Fibroblast of skin of left quadriceps (primary cell): ENCODE results near the gene HDDC3.
"Not testable (repeated sequence)": the region's sequence is repeated elsewhere in the genome, so short reads cannot be mapped to it uniquely, and the experiment has no call there.

Experiments
- DNase-seq, 2 experiments: peaks; one replicate each; pipeline ENCODE4 v3.0.0-alpha.2; 2013; ENCODE audit warnings: low read depth in 2 of 2

The HDDC3 gene

DNA sequence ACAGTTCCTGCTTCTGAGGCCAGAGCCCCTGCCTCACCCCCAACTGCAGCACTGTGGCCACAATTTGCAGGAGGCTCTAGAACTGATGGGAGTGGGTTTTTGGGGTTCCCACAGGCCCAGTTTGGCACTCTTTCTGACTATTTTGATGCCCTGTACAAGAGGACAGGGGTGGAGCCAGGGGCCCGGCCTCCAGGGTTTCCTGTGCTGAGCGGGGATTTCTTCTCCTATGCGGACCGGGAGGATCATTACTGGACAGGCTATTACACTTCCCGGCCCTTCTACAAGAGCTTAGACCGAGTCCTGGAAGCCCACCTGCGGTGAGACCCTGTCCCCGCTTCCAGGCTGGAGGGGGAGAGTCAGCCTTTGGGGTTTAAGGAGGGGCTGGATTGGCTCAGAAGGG is 22.4 kb downstream of the HDDC3 start:
- no peak for DNase-seq

DNA sequence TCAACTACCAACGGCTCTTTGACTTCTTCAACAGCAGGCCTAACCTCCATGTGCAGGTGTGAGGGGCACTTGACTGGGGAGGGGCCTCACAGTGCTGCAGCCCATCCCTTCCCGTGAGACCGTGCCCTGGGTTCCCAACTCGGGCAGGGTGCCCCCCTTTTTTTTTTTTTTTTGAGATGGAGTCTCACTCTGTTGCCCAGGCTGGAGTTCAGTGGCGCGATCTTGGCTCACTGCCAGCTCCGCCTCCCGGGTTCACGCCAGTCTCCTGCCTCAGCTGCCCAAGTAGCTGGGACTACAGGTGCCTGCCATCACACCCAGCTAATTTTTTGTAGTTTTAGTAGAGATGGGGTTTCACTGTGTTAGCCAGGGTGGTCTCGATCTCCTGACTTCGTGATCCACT is 22.9 kb downstream of the HDDC3 start:
- DNase-seq, result not testable (repeated sequence)

GRCh38 chr15:90907838-90908507 is 24.4 kb downstream of the HDDC3 start:
- DNase-seq, result no peak

GRCh38 chr15:90907051-90907660 is 25.2 kb downstream of the HDDC3 start:
- no peak for DNase-seq

DNA sequence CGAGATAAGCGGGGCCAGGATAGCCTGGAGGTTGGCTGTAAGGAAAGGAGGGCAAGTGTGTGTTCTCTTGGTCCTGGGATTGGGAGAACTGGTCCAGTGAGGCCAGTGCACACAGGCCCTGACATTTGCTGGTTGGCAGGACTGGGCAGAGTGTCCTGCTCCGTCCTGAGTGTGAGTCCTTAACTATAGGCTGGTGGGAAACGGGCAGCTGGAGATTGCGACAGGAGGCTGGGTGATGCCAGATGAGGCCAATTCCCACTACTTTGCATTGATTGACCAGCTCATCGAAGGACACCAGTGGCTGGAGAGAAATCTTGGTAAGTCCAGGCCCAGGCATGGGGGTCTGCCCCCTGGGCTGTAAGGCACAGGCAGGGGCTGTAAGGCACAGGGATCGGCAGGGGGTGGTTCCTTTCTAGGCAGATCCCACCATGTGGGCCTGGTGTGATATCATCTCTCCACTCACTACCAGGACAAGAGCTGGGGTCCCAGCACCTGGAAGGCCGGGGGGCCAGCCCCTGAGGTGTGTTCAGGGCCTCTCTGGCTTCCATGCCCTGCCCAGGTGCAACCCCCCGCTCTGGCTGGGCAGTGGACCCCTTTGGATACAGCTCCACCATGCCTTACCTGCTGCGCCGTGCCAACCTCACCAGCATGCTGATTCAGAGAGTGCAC is 26.0 kb downstream of the HDDC3 start:
- DNase-seq, result no peak

- no peak for DNase-seq
These were observed 26.8 kb downstream of the HDDC3 start for GRCh38 chr15:90905306-90906180.

- no peak for DNase-seq
These were observed 27.6 kb downstream of the HDDC3 start for GRCh38 chr15:90904746-90905145.

DNA sequence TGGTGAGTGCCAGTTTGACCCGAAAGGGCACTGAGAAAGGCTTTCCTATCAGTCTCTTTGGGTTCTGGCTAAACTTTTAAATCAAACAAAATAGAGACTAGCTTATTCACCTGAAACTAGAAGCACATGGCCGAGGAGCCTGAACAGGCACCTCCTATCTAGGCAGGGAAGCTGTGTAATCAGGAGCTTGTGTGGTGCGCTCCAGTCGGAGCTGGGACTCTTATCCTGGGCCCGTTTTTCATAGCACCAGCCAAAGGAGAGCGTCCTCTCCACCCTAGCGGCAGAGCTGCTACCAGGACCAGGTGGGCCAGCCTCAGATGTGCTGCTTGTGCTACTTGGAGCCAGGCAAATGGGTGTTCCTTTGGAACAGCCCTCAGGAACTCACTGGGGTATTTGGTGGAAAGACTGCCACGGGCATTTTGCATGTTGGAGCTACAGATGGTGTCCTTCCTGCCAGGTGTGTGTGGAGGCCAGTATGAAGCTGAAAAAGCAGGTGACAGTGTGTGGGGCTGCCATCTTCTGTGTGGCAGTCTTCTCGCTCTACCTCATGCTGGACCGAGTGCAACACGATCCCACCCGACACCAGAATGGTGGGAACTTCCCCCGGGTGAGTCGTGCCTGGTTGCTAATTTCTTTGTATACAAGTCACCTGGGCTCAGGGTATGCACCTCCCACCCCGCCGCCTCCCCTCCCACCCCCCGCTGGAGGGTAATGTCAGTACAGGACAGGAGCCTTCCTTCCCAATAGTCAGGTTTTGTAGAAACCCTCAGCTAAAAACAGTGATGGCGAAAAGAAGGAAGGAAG is 28.4 kb downstream of the HDDC3 start:
- no peak for DNase-seq

DNA sequence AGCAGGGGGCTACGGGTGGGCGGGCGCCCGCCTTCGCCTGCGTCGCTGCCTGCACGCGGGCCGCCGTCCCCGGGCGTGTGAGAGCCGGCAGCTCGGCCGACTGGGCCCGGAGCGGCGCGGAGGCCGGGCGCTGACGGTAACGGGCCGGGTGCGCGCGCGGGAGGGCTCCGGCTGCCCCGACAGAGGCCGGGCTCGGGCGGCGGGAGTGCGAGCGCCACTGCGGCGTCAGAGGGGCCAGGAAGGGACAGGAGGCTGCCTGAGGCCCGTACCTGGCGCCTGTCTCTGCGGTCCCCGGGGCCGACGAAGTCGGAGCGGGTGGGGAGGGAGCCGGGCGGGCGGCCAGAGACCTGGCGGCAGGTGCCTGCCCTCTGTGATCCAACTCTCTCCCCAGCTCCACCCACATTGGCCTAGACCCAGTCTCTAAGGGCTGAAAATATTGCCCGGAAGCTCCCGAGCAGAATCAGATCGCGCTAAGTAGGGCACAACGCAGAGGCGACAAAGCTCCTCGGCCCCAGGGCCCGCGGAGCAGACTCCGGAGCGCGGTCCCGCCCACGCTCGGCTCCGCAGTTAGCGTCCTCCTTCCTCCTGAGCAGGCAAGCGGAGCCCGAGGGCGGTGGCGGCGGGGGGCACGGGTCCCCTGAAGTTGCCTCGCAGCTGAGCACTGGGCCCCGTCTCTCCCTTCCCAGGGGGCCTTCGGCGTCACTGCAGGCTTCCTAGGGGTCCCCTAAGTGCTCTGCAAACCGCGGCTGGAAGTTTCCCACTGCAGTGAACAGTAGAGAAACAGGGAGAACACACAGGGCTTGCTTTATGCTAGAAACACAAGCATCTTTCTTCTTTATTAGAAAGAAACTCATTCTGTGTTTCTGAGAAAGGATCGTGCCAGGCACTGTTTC is 29.3 kb downstream of the HDDC3 start, which contains the start of gene MAN2A2:
MAN2A2 (plus strand) TSS at position 463 of the 893 bp plus-strand sequence. CDS start 906 bp downstream, outside the sequence.
- DNase-seq, result no peak

GRCh38 chr15:90902040-90902839 is 30.1 kb downstream of the HDDC3 start:
- peak; percentile 43 to 46 for DNase-seq

GRCh38 chr15:90901175-90902039 is 30.9 kb downstream of the HDDC3 start:
- no peak for DNase-seq

GRCh38 chr15:90897131-90897655 is 35.2 kb downstream of the HDDC3 start:
- DNase-seq, result not testable (repeated sequence)

DNA sequence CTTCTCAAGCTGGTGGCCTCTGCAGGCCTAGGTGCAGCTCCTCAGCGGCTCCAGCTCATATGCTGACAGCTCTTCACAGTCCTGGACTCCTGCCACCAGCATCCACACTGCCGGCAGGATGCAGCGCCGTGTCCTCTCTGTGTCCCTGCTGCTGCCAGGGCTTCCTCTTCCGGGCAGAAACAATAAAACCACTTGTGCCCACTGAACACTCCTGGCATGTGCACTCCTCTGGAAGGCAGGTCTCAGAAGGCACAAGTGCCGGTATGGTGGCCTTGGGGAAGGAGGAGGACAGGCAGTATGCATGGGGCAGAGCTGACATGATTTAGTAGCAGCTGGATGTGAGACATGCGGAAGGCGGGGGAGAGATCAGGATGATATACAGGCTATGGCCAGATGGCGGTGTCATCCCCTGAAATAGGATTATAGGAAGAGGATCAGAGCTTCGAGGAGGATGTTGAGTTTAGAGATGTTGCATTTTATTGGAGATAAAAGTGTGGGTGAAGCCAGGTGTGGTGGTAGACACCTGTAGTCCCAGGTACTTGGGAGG is 36.7 kb downstream of the HDDC3 start:
- DNase-seq, result no peak

DNA sequence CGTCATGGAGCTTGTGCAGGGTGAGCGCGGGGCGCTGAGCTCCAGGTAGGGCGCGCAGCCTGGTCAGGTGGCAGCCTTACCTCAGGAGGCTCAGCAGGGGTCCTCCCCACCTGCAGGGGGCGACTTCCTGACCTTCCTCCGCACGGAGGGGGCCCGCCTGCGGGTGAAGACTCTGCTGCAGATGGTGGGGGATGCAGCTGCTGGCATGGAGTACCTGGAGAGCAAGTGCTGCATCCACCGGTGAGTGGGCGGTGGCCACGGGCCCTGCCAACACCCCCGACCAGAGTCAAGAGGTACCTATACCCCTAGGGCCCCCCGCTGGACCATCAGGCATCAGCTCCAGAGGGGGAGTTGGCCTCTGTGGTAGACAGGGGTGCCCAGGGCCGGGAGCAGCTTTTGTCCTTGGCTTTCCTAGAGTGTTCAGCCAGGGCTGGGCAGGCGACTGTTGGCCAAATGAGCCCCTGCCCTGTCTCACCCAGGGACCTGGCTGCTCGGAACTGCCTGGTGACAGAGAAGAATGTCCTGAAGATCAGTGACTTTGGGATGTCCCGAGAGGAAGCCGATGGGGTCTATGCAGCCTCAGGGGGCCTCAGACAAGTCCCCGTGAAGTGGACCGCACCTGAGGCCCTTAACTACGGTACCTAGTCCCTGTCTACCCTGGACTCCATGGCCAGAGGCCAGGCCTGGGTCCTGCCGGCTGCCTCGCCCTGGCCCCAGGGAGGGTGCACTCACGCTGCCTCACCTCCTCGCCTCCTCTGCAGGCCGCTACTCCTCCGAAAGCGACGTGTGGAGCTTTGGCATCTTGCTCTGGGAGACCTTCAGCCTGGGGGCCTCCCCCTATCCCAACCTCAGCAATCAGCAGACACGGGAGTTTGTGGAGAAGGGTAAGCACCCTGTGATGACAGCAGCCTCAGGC is 38.9 kb downstream of the HDDC3 start:
- DNase-seq, result no peak

DNA sequence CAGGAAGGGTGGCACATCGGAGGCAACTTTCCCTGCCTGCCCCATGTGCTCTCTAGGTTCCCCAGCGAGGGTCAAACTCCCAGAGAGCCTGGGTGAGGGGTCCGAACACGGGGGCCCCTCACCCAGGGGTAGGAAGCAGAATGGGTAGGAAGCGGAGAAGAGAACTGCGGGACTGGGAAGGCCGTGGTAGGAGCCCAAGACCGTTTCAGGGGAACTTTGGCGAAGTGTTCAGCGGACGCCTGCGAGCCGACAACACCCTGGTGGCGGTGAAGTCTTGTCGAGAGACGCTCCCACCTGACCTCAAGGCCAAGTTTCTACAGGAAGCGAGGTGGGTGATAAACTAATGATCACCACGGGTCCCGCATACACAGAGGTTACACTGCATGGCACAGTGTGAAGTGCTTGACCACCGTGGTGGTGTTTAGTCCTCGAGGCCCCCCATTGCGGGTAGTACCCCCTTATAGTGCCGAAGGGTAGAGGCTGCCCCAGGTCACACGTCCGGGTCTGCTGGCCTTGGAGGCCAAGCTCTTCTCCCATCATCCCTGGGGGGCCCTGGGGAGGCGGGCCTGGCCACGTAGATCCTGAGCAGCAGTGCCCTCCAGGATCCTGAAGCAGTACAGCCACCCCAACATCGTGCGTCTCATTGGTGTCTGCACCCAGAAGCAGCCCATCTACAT is 39.7 kb downstream of the HDDC3 start:
- DNase-seq, result no peak

DNA sequence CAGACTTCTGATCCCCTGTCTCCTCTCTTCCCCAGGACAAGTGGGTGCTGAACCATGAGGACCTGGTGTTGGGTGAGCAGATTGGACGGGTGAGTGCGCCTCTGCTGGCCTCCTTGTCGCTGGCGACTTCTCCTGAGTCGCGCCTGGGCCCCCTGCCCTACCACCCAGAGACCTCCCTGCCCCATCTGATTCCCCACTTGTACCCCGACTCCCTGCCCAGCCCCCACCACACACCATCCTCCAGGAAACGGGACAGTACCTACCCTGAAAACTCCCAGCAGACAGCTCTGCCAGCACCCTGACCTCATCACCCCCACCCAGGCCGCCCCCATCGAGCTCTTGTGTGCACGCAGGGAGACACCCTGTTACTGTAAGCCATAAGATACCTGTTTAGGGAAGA is 40.3 kb downstream of the HDDC3 start:
- DNase-seq, result no peak
